ENCODE results near the gene CLEC2D.

DNA sequence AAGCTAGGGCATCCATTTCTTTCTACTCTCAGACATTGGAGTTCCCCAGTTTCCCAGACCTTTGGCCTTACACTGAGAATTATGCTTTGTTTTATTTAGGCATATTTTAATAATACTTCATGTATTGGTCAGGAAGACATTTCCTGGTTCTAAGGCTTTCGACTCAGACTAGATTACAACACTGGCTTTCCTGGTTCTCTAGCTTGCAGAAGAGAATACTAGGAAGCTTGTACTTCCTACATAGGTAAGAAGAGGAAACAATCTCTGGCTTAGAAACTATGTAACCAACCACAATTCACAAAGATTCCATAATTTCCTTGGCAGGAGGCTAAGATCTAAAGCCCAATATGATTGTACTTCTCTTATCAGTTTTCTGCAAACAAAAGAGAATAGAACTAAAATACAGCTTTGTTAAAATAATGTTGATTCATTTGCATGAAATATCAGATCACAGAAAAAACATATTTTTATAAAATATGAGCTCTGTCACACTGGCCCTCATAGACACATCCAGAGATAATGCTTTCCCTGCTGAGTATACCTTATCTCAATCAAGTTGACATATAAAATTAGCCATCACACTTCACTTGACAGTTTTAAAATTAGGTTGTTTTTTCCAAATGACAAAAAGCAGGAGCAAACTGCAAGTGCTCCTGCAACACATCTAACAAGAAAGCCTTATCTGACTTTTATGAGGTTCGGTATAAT, 30.5 kb downstream of the CLEC2D start:
- TF ChIP-seq POLR2AphosphoS5 (IDR thresholded peaks at IDR 0.05) (no peak), POLR2A (IDR thresholded peaks at IDR 0.05) (no peak)
- TF ChIP-seq, protein P1, sequence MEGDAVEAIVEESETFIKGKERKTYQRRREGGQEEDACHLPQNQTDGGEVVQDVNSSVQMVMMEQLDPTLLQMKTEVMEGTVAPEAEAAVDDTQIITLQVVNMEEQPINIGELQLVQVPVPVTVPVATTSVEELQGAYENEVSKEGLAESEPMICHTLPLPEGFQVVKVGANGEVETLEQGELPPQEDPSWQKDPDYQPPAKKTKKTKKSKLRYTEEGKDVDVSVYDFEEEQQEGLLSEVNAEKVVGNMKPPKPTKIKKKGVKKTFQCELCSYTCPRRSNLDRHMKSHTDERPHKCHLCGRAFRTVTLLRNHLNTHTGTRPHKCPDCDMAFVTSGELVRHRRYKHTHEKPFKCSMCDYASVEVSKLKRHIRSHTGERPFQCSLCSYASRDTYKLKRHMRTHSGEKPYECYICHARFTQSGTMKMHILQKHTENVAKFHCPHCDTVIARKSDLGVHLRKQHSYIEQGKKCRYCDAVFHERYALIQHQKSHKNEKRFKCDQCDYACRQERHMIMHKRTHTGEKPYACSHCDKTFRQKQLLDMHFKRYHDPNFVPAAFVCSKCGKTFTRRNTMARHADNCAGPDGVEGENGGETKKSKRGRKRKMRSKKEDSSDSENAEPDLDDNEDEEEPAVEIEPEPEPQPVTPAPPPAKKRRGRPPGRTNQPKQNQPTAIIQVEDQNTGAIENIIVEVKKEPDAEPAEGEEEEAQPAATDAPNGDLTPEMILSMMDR (IDR thresholded peaks at IDR 0.05 in 8 of 11, conservative IDR thresholded peaks at IDR 0.05 in 3 of 11): no peak

Data from spleen (tissue), 7 donors.